NCI-H345 treated with DMSO at 0.1 percent for 48 hours (cell line): ENCODE data around the gene P2RY6.

Experiments
- DNase-seq: peaks from one replicate; lab custom pipeline; 2025; ENCODE audit not compliant: unreplicated experiment; lab: John Stamatoyannopoulos, UW

Gene P2RY6

DNA sequence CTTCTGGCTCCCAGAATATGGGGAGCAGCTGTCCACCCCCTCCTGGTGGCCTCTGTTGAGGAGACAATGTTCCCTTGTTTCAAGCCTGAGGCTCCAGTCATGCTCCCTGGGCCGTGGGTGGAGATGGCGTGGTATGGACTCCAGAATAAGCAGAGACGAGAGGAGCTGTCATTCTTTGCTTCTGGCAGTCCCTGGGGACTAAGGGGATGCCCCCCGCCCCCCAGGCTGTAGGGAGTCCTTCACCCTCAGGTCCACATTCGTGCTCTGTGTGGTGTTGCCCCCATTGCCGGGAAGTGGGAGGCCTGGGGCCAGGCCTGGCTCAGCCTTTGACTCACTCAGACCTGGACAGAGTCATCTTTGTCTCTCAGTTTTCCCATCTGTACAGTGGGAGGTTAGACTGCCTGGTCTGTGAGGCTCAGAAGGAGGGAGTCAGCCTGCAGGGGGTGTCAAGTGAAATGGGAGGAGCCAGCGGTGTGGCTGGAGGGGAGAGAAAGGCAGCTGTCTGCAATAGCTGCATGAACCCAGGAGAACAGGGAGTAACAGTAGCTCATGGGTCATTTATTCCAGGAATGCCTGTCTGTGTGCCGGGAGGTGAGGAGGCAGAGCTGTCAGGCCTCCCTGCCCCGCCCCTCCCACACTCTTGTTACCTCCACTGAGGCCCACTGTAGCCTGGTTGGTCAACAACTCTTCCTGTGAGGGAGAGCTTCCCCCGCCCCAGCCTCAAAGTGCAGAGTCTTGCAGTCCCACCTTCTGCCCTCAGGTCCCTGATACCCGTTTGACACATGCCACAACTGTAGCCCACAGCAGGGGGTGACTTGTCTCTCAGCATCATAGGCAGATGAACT, 42.2 kb downstream of the P2RY6 start:
- DNase-seq = no peak

DNA sequence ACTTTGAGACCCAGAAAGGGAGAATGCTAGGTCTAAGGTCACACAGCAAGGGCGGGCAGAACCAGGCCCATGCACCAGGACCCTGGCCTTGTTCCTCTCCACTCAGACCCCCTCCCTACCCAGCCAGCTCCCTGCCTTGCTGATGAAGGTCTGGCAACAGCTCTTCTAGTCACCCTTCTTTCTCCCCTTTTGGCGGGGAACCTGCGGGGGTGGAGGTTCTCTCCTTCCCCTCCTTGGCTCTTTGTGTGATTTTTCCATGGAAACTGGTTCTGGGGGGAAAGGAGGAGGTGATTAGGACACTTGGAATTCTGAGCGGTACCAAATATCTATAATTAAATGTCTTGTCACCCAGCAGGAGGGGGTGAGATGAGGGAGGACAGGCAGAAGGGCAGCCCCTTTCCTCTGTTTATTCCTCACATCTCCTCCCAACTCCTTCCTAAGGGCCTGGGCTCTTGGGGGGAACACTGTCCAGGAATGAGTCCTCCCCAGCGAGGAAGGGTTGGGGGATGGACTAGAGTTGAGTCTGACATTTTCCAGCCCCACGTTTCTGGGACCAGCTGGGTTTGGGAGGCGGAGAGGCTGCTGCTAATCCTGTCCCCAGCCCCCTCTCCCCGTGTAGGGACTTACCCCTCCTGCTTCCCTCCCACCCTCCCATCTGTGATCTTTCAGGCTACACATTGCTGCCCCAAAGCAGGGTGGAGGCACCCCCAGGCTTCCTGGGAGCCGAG, 43.3 kb downstream of the P2RY6 start:
- no peak for DNase-seq

DNA sequence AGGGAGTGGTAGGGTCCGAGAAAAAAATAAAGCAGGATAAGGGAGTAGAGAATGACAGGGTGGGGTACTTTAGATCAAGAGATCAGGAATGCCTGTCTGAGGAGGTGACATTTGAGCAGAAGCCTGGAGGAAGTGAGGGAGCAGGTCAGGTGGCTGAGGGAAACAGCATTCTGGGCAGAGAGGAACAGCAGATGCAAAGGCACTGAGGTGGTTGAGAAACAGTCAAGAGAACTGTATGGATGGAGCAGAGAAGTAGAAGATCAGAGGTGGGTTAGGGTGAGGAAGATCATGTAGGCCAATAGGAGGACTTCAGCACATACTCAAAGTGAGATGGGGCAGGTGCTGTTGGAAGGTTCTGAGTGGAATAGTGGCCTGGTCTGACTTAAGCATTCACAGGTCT, 44.3 kb downstream of the P2RY6 start:
- DNase-seq = no peak

GRCh38 chr11:73317373-73317772, 45.2 kb downstream of the P2RY6 start:
- no peak for DNase-seq

GRCh38 chr11:73317803-73318202, 45.7 kb downstream of the P2RY6 start:
- no peak for DNase-seq

GRCh38 chr11:73318501-73319011, 46.4 kb downstream of the P2RY6 start:
- DNase-seq = no peak

GRCh38 chr11:73320763-73321603, 48.8 kb downstream of the P2RY6 start:
- DNase-seq = no peak

DNA sequence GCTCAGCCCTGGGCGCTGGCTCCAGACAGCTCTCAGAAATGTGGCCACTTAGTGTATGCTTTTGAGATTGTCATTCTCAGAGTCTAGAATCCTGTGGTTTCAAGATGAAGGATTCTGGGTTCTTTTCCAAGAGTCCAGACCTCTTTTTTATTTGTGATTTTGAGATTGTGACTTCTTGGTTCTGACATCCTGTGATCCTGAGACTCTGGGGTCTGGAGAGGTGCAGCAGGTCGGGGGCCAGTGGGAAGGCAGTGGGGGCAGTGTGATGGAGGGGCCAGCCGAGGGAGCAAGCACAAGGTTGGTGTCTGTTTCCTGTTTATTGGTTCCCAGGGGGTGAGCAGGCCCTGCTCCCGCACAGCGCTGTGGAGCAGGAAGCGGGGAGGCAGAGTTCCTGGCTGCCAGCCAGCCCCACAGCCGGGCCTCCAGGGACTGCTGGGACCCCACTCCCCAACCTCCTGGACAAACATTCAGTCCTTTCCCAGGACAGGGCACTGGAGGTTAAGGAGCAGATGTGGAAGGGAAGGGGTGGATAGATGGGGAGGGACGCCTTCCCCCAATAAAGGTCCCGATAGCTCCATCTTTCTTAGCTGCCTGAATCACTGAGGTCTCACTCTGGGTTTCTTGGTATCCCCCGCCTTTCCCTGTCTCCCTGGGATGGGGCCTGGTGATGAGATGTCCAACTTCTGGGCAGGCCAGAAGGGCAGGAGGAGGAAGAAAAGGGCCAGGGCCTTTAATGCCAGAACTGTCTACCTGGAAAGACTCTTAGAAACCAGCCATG, 49.7 kb downstream of the P2RY6 start:
- no peak for DNase-seq

- DNase-seq = no peak
Observed at GRCh38 chr11:73322382-73323306, 50.5 kb downstream of the P2RY6 start.

DNA sequence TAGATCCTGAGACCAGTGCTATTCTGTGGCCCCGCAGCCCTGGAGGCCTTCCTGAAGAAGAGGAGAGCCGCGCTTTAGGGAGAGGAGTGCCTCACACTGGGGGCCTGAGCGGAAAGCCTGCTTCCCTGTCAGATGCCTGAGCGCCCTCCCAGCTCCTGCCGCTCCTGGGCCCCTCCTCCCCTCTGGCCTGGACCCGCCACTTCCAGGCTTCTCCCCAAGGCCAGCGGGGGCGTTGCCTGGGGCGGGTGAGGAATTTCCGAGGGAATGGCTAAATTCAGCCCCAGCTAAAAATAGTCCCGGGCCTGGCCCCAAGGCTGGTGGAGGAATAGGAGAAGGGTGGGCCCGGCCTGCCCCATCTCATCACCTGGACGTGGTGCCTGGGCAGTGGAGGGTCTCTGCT, 51.3 kb downstream of the P2RY6 start:
- no peak for DNase-seq

DNA sequence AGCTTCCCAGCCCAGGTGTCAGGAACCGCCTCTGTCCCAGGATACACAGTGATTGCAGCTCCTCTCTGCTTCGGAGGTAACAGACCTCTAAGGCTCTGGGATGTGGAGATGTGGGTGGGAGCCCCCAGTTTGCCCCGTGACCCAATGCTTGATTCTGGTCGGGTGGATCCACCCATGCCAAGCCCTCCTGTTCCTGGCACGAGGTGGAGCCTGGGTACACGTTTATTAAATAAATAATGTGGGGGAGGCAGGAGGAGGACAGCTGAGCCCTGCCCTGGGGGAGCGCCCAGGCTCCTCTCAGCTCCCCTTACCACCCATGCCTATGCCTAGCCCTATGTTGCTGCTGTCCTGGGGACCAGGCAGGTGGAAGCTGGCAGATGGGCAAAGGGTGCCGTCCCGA, 52.0 kb downstream of the P2RY6 start:
- no peak for DNase-seq

- DNase-seq = no peak
Observed at GRCh38 chr11:73324665-73325035, 52.5 kb downstream of the P2RY6 start.

- DNase-seq = no peak
Observed at GRCh38 chr11:73325036-73325981, 53.2 kb downstream of the P2RY6 start.

GRCh38 chr11:73326929-73327811, 55.0 kb downstream of the P2RY6 start:
- DNase-seq = no peak

- no peak for DNase-seq
Observed at GRCh38 chr11:73327812-73328364, 55.8 kb downstream of the P2RY6 start.

GRCh38 chr11:73330569-73331093, 58.5 kb downstream of the P2RY6 start:
- no peak for DNase-seq
